Endothelial cell of umbilical vein (primary cell): ENCODE results near the gene TSSK1B.

Experiments
- POLR2A ChIP-seq: IDR thresholded peaks from 2 replicates; pipeline ENCODE4 v1.6.1; 2012; ENCODE audit warnings: low read depth, mild to moderate bottlenecking, control low read depth, low read length
- TF ChIP-seq, protein P1 (sequence below), 2 donors: IDR thresholded peaks; 1 replicate in 1 of 2; 2 replicates in 1 of 2; pipeline ENCODE4 v1.5.1; 2011; ENCODE audit warnings: low read length in 2 of 2, mild to moderate bottlenecking in 2 of 2, moderate library complexity in 2 of 2, control low read depth in 1 of 2, inconsistent platforms in 1 of 2, low read depth in 1 of 2; ENCODE audit not compliant: insufficient read depth in 1 of 2; ENCODE audit errors: extremely low read depth in 1 of 2

DNA sequence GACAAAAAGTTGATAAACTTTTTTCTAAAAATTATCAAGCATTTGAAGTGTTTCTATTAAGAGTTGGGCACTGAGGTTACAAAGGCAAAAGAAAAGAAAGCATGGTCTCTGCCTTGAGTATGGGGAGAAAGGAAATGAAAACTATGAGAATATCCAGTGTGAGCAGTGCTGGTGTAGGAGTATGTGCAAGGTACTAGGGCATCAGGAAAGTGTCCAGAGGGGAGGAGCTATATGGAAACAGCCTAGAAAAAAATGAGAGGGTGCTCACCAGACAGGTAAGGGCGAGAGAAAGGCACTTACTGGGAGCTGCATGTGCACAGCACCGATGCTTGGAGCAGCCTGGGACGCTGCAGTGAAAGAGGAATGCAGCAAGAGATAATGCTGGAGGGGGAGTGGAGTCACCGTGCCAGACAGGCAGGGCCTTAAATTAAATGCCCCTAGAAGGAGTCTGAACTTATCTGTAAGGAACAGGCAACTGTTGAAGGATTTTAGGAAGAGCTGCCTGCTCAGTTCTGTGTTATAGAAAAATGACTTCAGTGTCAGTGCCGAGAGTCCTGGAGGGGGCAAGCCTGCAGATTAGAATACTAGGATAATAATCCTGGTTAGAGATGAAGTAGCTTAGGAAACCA, 39.4 kb upstream of the TSSK1B start:
- TF ChIP-seq, protein P1, sequence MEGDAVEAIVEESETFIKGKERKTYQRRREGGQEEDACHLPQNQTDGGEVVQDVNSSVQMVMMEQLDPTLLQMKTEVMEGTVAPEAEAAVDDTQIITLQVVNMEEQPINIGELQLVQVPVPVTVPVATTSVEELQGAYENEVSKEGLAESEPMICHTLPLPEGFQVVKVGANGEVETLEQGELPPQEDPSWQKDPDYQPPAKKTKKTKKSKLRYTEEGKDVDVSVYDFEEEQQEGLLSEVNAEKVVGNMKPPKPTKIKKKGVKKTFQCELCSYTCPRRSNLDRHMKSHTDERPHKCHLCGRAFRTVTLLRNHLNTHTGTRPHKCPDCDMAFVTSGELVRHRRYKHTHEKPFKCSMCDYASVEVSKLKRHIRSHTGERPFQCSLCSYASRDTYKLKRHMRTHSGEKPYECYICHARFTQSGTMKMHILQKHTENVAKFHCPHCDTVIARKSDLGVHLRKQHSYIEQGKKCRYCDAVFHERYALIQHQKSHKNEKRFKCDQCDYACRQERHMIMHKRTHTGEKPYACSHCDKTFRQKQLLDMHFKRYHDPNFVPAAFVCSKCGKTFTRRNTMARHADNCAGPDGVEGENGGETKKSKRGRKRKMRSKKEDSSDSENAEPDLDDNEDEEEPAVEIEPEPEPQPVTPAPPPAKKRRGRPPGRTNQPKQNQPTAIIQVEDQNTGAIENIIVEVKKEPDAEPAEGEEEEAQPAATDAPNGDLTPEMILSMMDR (IDR thresholded peaks at IDR 0.05; ENCODE audit: extremely low read depth in 1 of 2, insufficient read depth in 1 of 2, low read depth in 1 of 2, low read length in 2 of 2) = no peak
- TF ChIP-seq POLR2A = no peak
